K562 (cell line): ENCODE results near the gene GJA10. TPM values are rescaled to one million over a fixed set of nuclear protein-coding genes. Genes with fewer than 3 reads are reported as not detected.

Source experiments
- ATAC-seq: fragments of 200-7000 bp; cut with Tn5 transposase; 3 replicates; pipeline ENCODE4 v1.9.1; 2020; ENCODE audit warnings: moderate library complexity
- BruUV-seq: library from RNA; stranded (reverse); fragments of 400-500 nt; replicated peaks from 2 replicates; lab custom pipeline; 2021; lab: Mats Ljungman, UMichigan
- CTCF ChIA-PET: fragments of 300-600 bp; formaldehyde crosslinking; extraction: SDS; loops from one replicate; lab custom pipeline; 2021; ENCODE audit warnings: low intra/inter-chr PET ratio; lab: Yijun Ruan, JAX
- POLR2A ChIA-PET: fragments of 300-600, 350-650 bp; sonication (Branson Sonifier 250); formaldehyde crosslinking; extraction: SDS; loops from one replicate; lab custom pipeline; 2021; ENCODE audit warnings: antibody characterized with exemption, inconsistent platforms; lab: Yijun Ruan, JAX
- DNase-seq, 4 experiments: peaks; one replicate each; pipeline versions ENCODE4 v3.0.0 to v3.0.0-alpha.2; 2011 to 2018; ENCODE audit warnings: low spot score in 3 of 4, mixed read lengths in 3 of 4; ENCODE audit errors: extremely low read depth in 1 of 4
- FAIRE-seq: peaks from 2 replicates; lab custom pipeline; 2011; peaks lifted over from hg19 to GRCh38; lab: Jason Lieb, UNC
- H2AFZ ChIP-seq: 2 replicates; pipeline ENCODE4 v1.6.0; 2011; ENCODE audit warnings: low read depth, low read length, control low read depth, inconsistent platforms
- H3K27ac ChIP-seq: fragments of 200-600 bp; 3 replicates; pipeline ENCODE4 v1.8.0; 2011; ENCODE audit warnings: low read depth, mild to moderate bottlenecking, control low read depth, inconsistent platforms, low read length, moderate library complexity, mixed read lengths; ENCODE audit errors: extremely low read depth
- H3K27me3 ChIP-seq, 2 experiments: fragments of 300-600 bp in 1 of 2; 2 replicates in 1 of 2; 3 replicates in 1 of 2; pipeline versions ENCODE4 v1.6.0 to v1.8.0; 2011; ENCODE audit warnings: inconsistent platforms in 2 of 2, low read length in 2 of 2, mild to moderate bottlenecking in 1 of 2, mixed read lengths in 1 of 2, moderate library complexity in 1 of 2; ENCODE audit not compliant: control insufficient read depth in 2 of 2, insufficient read depth in 2 of 2
- H3K36me3 ChIP-seq: fragments of 300-600 bp; 3 replicates; pipeline ENCODE4 v1.8.0; 2011; ENCODE audit warnings: mild to moderate bottlenecking, low read length, inconsistent platforms; ENCODE audit not compliant: control insufficient read depth, insufficient read depth
- H3K4me1 ChIP-seq, 2 experiments: fragments of 200-600 bp in 1 of 2; replicated peaks in 1 of 2; 2 replicates in 1 of 2; 3 replicates in 1 of 2; pipeline versions ENCODE4 v1.5.1 to v1.8.0; 2011; ENCODE audit warnings: inconsistent platforms in 2 of 2, low read length in 2 of 2, mild to moderate bottlenecking in 1 of 2, mixed read lengths in 1 of 2, moderate library complexity in 1 of 2; ENCODE audit not compliant: control insufficient read depth in 2 of 2, insufficient read depth in 2 of 2
- H3K4me2 ChIP-seq: 2 replicates; pipeline ENCODE4 v1.6.1; 2011; ENCODE audit warnings: low read length, control low read depth, inconsistent platforms, mixed read lengths; ENCODE audit not compliant: insufficient read depth
- H3K4me3 ChIP-seq: fragments of 200-600 bp; sonication (generic), shearing (Covaris generic); 2 replicates; pipeline ENCODE4 v1.5.1; 2016; ENCODE audit warnings: control low read depth, inconsistent platforms
- H3K79me2 ChIP-seq: fragments of 200-600 bp; 3 replicates; pipeline ENCODE4 v1.8.0; 2011; ENCODE audit warnings: low read length, inconsistent platforms; ENCODE audit not compliant: control insufficient read depth, insufficient read depth
- H3K9ac ChIP-seq, 2 experiments: 2 replicates each; pipeline versions ENCODE4 v1.6.0 to v1.6.1; 2011; ENCODE audit warnings: low read depth in 2 of 2, low read length in 2 of 2, control low read depth in 1 of 2, inconsistent platforms in 1 of 2, mild to moderate bottlenecking in 1 of 2, mixed read lengths in 1 of 2; ENCODE audit not compliant: insufficient read depth in 1 of 2
- H3K9me1 ChIP-seq: one replicate; pipeline ENCODE4 v1.6.0; 2011; ENCODE audit warnings: inconsistent platforms, mild to moderate bottlenecking, low read length, moderate library complexity; ENCODE audit not compliant: control insufficient read depth, insufficient read depth
- H3K9me3 ChIP-seq: replicated peaks from 2 replicates; pipeline ENCODE4 v1.5.1; 2011; ENCODE audit warnings: low read depth, low read length, inconsistent platforms; ENCODE audit not compliant: control insufficient read depth, insufficient read depth
- H4K20me1 ChIP-seq: replicated peaks from 2 replicates; pipeline ENCODE4 v1.6.1; 2011; ENCODE audit warnings: low read length, inconsistent platforms, mixed read lengths; ENCODE audit not compliant: control insufficient read depth, insufficient read depth
- ATF6 ChIP-seq: sonication (generic); formaldehyde crosslinking; IDR thresholded peaks from 2 replicates; pipeline ENCODE4 v1.4.0; 2020; ENCODE audit warnings: mild to moderate bottlenecking, missing genetic modification reagents
- DLX4 ChIP-seq: fragments of 250-450 bp; sonication (Bioruptor Pico); IDR thresholded peaks from 2 replicates; pipeline ENCODE4 v1.6.1; 2021; ENCODE audit warnings: mild to moderate bottlenecking
- HDAC1 ChIP-seq, 2 experiments: fragments of 450-650 bp; IDR thresholded peaks; 2 replicates each; pipeline ENCODE4 v1.6.1; 2016 to 2017; ENCODE audit warnings: inconsistent platforms in 1 of 2, mild to moderate bottlenecking in 1 of 2, moderate library complexity in 1 of 2
- HMG20A ChIP-seq: fragments of 450-650 bp; formaldehyde crosslinking; conservative IDR thresholded peaks from 2 replicates; pipeline ENCODE4 v1.4.0; 2020; ENCODE audit warnings: mild to moderate bottlenecking, mixed read lengths
- HMGN3 ChIP-seq: IDR thresholded peaks from 2 replicates; pipeline ENCODE4 v1.6.1; 2011; ENCODE audit warnings: borderline replicate concordance, low read depth, mild to moderate bottlenecking, mixed read lengths, low read length; ENCODE audit not compliant: insufficient read length; ENCODE audit errors: extremely low read depth
- HSF4 ChIP-seq: fragments of 250-450 bp; sonication (Bioruptor Pico); IDR thresholded peaks from 2 replicates; pipeline ENCODE4 v2.1.2; 2022; ENCODE audit warnings: mild to moderate bottlenecking, moderate library complexity, borderline replicate concordance
- PTBP1 ChIP-seq: fragments of 200-400 bp; formaldehyde crosslinking; IDR thresholded peaks from 2 replicates; pipeline ENCODE4 v1.6.1; 2017; ENCODE audit warnings: low read depth, low read length
- SPI1 ChIP-seq: IDR thresholded peaks from 2 replicates; pipeline ENCODE4 v1.6.1; 2011; ENCODE audit warnings: low read depth, low read length, control low read depth, borderline replicate concordance
- STAT5A ChIP-seq: IDR thresholded peaks from 2 replicates; pipeline ENCODE4 v1.6.1; 2012; ENCODE audit warnings: low read length, inconsistent platforms, borderline replicate concordance
- XRCC3 ChIP-seq: fragments of 450-650 bp; IDR thresholded peaks from 2 replicates; pipeline ENCODE4 v1.6.1; 2017; ENCODE audit warnings: mild to moderate bottlenecking, moderate library complexity
- WGBS: fragments of 100-300 bp; shearing (Covaris generic); methylation state at CpG from one replicate; pipeline ENCODE4 v1.1.6; 2016; ENCODE audit warnings: low coverage, mixed read lengths; ENCODE audit not compliant: insufficient coverage; ENCODE audit errors: missing lambda C conversion rate; 5-methylcytosine and 5-hydroxymethylcytosine counted together
- in situ Hi-C: fragments of 300-500 bp; cut with MboI; formaldehyde crosslinking; loops from 4 replicates; pipeline ENCODE4 v1.15.0; 2018; ENCODE audit warnings: inconsistent platforms, mixed read lengths
- intact Hi-C: fragments of 100-400 bp; cut with micrococcal nuclease; formaldehyde crosslinking; loops from 2 replicates; pipeline ENCODE4 v1.14.2; 2022
- polyA plus RNA-seq, 8 experiments: library from polyadenylated mRNA; depleted of rRNA in 4 of 8; stranded (reverse) in 5 of 8; unstranded in 3 of 8; fragments of >200 nt; fragmentation: Nextera tagmentation in 2 of 8; fragmentation: Illumina TruSeq in 1 of 8; extraction: Ambion mirVana in 2 of 8; extraction: Trizol in 1 of 8; gene quantifications; 2 replicates each; pipeline versions ENCODE4 v1.2.1 to v1.2.3, GENCODE V29; 2011 to 2014; ENCODE audit warnings: inconsistent platforms in 1 of 8, missing spikeins in 1 of 8
- total RNA-seq, 7 experiments: library from RNA; depleted of rRNA in 6 of 7; stranded (reverse); fragments of >200 nt in 6 of 7; fragmentation: Illumina TruSeq in 2 of 7; extraction: Trizol in 2 of 7; gene quantifications; 2 replicates each; pipeline versions ENCODE4 v1.2.1 to v1.2.3, GENCODE V29; 2011 to 2021; ENCODE audit warnings: low replicate concordance in 1 of 7
- TF ChIP-seq, protein P1 (sequence below): fragments of 450-650 bp; formaldehyde crosslinking; IDR thresholded peaks from 2 replicates; pipeline ENCODE4 v1.4.0; 2020; ENCODE audit warnings: mild to moderate bottlenecking, moderate library complexity
- TF ChIP-seq, protein P2 (sequence below), 2 experiments: fragments of 450-650 bp in 1 of 2; sonication (generic) in 1 of 2; formaldehyde crosslinking in 1 of 2; IDR thresholded peaks in 1 of 2; conservative IDR thresholded peaks in 1 of 2; 2 replicates each; pipeline versions ENCODE4 v1.6.1 to v1.8.1; 2016 to 2023; ENCODE audit warnings: mild to moderate bottlenecking in 2 of 2, moderate library complexity in 2 of 2, inconsistent platforms in 1 of 2, missing genetic modification reagents in 1 of 2
- TF ChIP-seq, protein P3 (sequence below): fragments of 450-650 bp; IDR thresholded peaks from 2 replicates; pipeline ENCODE4 v1.6.1; 2018; ENCODE audit not compliant: partially characterized antibody

GJA10 gene
- total and polyA plus RNA-seq, 9 of the 15 experiments (the other 6 are each of a cell fraction or from before 2014, with no cell fraction given) = not detected

DNA sequence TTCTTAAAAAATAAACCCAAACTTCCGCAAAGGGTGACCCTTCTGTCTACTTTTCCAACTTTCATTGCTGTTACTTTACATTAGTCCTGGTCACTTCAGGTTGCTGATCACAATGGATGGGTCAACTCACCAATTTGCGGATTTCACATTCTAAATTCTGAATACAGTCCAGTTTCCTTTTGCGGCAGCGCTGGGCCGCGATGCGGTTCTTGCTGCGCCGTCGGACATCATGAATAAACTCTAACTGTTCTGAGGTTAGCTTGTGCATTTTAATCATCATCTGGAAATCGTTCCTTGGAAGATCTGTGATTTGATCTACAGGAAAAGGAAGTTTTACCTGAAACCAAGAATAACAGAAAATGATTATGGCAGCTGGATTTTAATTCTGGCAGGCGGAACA lies 43.7 kb downstream of the GJA10 start:
- no peaks in the 10 kb centered on the region for H3K9me1 ChIP-seq
- ChIA-PET CTCF (no interaction called here), POLR2A (interaction anchor here (0.6 to 1.2 kb wide), 2 partner anchors 8 to 119 kb away, joined by 3 to 4 read pairs; partner anchors contain the start of gene MDN1)
- no peaks in the 10 kb centered on the region for H4K20me1 ChIP-seq
- DNase-seq (no peak), ATAC-seq (no peak), FAIRE-seq (no peak)
- peaks cover 0 to 12% of the 10 kb centered on the region in 2 experiments; a peak in 1 of 5 replicates for H3K27me3 ChIP-seq
- in situ Hi-C loops (loop anchor here (5.0 kb wide), 1 partner anchor 539 kb away; no protein-coding TSS in a partner anchor), intact Hi-C loops (no loop called here)
- H3K9me3 ChIP-seq = no peaks in the 10 kb centered on the region
- no peak overlapping the region for H2AFZ ChIP-seq
- H3K4me3 ChIP-seq = no peak overlapping the region
- H3K79me2 ChIP-seq = no peaks in the 10 kb centered on the region
- H3K36me3 ChIP-seq = no peaks in the 10 kb centered on the region
- WGBS = 37% methylated on average over 5 of the region's 12 CpGs
- no TSS peak for BruUV-seq
- no peak overlapping the region for H3K27ac ChIP-seq
- no peak overlapping the region for H3K4me2 ChIP-seq
- no peak overlapping the region for H3K9ac ChIP-seq
- 0 out of 5 replicates have a peak, but pooled peaks cover 0 to 3% of the 10 kb centered on the region in 2 experiments for H3K4me1 ChIP-seq
- TF ChIP-seq STAT5A (no peak), SPI1 (no peak), HDAC1 (IDR thresholded peaks at IDR 0.05) (no peak), HSF4 (CRISPR knock-in tag) (no peak), ATF6 (no peak), HMG20A (no peak), XRCC3 (no peak), DLX4 (CRISPR knock-in tag) (no peak), HMGN3 (no peak), PTBP1 (no peak)
- TF ChIP-seq, protein P1, sequence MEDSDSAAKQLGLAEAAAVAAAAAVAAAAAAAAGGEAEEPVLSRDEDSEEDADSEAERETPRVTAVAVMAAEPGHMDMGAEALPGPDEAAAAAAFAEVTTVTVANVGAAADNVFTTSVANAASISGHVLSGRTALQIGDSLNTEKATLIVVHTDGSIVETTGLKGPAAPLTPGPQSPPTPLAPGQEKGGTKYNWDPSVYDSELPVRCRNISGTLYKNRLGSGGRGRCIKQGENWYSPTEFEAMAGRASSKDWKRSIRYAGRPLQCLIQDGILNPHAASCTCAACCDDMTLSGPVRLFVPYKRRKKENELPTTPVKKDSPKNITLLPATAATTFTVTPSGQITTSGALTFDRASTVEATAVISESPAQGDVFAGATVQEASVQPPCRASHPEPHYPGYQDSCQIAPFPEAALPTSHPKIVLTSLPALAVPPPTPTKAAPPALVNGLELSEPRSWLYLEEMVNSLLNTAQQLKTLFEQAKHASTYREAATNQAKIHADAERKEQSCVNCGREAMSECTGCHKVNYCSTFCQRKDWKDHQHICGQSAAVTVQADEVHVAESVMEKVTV (CRISPR knock-in tag) = no peak
- TF ChIP-seq, protein P2, sequence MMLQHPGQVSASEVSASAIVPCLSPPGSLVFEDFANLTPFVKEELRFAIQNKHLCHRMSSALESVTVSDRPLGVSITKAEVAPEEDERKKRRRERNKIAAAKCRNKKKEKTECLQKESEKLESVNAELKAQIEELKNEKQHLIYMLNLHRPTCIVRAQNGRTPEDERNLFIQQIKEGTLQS (IDR thresholded peaks at IDR 0.05) = no peak
- TF ChIP-seq, protein P2 (CRISPR knock-in tag; conservative IDR thresholded peaks at IDR 0.05) = no peak
- TF ChIP-seq, protein P3, sequence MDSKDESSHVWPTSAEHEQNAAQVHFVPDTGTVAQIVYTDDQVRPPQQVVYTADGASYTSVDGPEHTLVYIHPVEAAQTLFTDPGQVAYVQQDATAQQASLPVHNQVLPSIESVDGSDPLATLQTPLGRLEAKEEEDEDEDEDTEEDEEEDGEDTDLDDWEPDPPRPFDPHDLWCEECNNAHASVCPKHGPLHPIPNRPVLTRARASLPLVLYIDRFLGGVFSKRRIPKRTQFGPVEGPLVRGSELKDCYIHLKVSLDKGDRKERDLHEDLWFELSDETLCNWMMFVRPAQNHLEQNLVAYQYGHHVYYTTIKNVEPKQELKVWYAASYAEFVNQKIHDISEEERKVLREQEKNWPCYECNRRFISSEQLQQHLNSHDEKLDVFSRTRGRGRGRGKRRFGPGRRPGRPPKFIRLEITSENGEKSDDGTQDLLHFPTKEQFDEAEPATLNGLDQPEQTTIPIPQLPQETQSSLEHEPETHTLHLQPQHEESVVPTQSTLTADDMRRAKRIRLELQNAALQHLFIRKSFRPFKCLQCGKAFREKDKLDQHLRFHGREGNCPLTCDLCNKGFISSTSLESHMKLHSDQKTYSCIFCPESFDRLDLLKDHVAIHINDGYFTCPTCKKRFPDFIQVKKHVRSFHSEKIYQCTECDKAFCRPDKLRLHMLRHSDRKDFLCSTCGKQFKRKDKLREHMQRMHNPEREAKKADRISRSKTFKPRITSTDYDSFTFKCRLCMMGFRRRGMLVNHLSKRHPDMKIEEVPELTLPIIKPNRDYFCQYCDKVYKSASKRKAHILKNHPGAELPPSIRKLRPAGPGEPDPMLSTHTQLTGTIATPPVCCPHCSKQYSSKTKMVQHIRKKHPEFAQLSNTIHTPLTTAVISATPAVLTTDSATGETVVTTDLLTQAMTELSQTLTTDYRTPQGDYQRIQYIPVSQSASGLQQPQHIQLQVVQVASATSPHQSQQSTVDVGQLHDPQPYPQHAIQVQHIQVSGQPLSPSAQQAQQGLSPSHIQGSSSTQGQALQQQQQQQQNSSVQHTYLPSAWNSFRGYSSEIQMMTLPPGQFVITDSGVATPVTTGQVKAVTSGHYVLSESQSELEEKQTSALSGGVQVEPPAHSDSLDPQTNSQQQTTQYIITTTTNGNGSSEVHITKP = no peak
